ENCODE results near the gene PHF20. TPM values are rescaled to one million over a fixed set of nuclear protein-coding genes. Genes with fewer than 3 reads are reported as not detected.

Gene PHF20
- total and polyA plus RNA-seq, 2 of the 13 experiments (the other 11 are each of a cell fraction or from before 2014, with no cell fraction given), result 22.8 to 34.1 TPM

- TF ChIP-seq RERE (CRISPR knock-in tag; IDR thresholded peaks at IDR 0.05; ENCODE audit: low read depth) (no peak), ZNF687 (CRISPR knock-in tag; IDR thresholded peaks at IDR 0.05) (peak; percentile 47; the same call in 1 of the 2 replicates), ETV5 (CRISPR knock-in tag; IDR thresholded peaks at IDR 0.05; ENCODE audit: borderline replicate concordance) (no peak), ELK4 (CRISPR knock-in tag; IDR thresholded peaks at IDR 0.05; ENCODE audit: borderline replicate concordance) (no peak), ZNF777 (CRISPR knock-in tag; IDR thresholded peaks at IDR 0.05) (no peak), ZNF232 (CRISPR knock-in tag; IDR thresholded peaks at IDR 0.05; ENCODE audit: borderline replicate concordance) (no peak), ZNF350 (CRISPR knock-in tag; IDR thresholded peaks at IDR 0.05; ENCODE audit: borderline replicate concordance, low read depth) (0 out of 2 replicates have a peak, but pooled peaks have one; percentile 41), KAT8 (CRISPR knock-in tag; IDR thresholded peaks at IDR 0.05) (no peak), FOSL2 (CRISPR knock-in tag; IDR thresholded peaks at IDR 0.05) (no peak), SALL2 (CRISPR knock-in tag; IDR thresholded peaks at IDR 0.05) (no peak)
Measured at GRCh38 chr20:35767683-35768481, 3.9 kb upstream of the PHF20 start (continued).
